Hematopoietic multipotent progenitor cell treated with erythropoietin and hydrocortisone succinate and interleukin-3 and kit ligand, for 15 days (in vitro differentiated cells): ENCODE data around the gene SIL1.
"Not testable (repeated sequence)": the region's sequence is repeated elsewhere in the genome, so short reads cannot be mapped to it uniquely, and the experiment has no call there.

ENCODE experiments used
- DNase-seq: peaks from one replicate; pipeline ENCODE4 v3.0.0-alpha.2; 2015; ENCODE audit warnings: low spot score

Gene SIL1

DNA sequence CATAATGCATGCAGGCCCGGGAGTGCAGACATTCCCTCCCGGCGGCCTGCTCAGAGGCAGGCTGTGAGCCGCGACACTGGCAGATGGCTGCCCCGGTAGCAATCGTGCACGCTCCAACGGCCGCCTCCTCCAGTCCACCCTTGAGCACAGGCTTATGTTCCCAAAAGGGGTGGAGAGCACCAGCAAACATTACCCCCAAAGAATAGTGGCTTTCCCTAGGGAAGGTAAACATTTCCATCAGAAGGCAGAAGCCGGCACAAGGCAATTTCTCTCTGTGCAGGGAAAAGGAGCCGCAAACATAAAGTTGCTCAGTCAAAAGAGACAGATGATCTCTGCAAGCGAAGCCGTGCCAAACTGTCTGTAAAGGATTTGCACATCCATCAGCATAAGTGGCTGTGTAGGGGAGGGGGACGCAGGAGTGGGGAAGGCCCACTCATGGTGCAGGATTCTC, 92.5 kb downstream of the SIL1 start:
- DNase-seq, result no peak

DNA sequence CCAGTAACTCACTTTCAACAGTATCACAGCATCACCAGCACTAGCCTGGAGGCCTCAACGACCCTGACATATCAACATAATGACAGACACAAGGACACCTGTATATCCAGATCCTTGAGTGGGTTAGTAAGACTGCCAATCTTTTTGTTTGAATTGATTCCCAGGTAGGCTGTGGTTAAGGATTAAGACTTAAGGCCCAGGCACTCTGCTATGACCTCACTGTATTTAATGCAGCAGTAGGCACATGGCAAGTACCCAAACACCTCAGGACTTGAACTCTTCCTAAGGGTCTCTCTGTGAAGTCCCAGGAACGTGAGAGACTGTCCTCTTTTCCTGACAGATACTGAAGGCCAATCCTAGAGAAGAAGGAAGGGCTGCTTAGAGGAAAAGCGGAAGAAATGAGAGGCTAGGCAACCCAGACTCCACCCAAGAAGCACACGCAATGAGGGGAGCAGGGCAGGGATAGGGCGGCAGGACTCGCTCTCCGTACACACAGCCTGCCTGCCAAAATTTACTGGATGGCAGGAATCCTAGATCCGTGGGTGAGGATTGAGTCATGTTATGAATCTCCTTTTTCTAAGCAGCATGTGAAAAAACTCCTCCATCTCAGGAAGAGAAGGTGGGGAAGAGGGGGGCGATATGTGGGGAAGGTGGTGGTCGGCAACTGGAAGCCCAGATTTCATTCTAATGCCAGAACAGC, 93.4 kb downstream of the SIL1 start:
- no peak for DNase-seq

DNA sequence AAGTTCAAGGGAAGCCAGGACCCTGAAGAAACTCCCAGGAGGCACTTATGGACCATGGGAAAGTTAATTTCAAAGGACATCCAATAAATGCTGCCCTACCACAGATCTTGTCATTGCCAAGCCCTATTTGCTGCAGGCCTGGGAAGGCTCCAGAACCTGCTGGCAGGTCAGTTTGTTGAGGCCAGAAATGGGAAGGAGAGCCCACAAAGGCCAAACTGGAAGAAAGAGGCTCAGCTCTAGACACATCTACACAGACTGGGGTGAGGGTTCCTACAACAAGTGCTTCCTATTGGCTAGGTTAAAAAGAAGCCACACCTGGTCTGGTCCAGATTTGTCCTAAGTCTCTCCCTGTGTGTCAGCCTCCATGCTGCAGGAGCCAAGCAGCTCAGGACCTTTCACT, 94.4 kb downstream of the SIL1 start:
- DNase-seq, result no peak

DNA sequence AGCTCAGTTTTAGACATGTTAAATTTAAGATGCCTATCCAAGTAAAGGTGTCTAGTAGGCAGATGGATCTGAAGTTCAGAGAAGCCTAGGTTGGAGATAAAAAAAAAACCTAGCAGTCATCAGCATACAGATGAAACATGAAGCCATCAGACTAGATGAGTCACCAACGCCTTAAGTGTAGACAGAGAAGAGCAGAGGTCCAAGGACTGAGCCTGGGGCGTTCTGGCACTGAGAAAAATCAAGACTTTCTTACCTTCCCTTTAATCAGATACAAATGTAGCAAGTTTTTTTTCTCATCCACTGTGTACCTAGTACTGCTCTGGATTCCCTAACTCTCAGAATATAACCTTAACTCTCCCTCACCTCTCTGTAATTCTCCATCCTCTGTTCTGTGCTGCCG, 97.3 kb downstream of the SIL1 start:
- no peak for DNase-seq

DNA sequence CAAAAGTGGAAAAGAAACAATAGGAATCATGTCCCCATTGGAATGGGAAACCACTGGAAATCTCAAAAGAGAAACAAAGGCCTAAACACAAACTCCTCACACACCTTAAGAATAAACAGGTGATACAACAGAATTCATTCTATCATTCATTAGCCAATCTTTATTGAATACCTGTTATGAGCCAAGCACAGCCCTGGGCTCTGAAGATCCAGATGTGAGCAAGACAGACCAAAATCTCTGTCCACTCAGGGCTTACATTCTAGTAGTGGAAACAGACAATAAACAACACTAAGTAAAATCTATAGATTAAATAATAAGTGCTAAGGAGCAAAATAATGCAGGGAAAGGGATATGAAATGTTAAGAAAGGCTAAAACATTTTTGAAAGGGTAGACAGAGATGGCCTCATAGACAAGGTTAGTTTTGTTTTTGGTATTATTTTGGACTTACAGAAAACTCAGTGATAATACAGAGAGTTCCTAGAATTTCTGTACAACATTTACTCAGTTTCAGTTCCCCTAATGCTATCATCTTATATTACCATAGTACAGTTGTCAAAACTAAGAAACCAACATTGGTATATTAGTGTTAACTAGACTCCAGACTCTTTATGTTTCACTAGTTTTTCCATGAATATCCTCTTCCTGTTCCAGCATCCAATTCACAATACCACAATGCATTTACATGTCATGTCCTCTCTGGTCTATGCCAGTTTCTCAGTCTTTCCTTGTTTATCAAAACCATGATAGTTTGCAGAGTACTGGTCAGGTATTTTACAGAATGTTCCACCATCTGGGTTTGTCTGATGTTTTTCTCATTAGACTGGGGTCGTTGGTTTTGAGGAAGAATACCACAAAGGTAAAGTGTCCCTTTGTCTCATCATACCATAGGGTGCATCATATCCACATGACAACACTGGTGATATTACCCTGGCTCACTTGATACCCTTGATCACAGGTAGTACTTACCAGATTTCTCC, 103.7 kb downstream of the SIL1 start:
- no peak for DNase-seq

DNA sequence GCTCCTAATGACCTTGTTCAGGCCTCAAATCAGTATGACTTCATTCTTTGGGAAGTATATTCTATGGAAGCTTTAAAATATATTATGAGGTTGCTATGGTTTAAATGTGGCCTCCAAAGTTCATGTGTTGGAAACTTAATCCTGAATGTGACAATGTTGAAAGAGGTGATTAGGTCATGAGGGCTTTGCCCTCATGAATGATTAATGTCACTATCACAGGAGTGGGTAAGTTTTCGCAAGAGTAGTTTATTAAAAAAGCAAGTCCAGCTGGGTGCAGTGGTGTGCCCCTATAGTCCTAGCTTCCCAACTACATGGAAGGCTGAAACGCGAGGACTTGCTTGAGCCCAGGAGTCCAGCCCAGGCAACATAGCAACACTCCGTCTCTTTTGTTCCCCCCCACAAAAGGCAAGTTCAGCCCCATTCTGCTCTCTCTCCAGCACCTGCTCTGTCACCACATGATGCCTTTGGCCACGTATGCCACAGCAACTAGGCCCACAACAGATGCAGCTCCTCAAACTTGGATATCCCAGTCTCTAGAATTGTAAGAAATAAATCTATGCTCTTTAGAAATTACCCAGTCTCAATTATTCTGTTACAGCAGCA, 105.3 kb downstream of the SIL1 start:
- DNase-seq, result no peak

DNA sequence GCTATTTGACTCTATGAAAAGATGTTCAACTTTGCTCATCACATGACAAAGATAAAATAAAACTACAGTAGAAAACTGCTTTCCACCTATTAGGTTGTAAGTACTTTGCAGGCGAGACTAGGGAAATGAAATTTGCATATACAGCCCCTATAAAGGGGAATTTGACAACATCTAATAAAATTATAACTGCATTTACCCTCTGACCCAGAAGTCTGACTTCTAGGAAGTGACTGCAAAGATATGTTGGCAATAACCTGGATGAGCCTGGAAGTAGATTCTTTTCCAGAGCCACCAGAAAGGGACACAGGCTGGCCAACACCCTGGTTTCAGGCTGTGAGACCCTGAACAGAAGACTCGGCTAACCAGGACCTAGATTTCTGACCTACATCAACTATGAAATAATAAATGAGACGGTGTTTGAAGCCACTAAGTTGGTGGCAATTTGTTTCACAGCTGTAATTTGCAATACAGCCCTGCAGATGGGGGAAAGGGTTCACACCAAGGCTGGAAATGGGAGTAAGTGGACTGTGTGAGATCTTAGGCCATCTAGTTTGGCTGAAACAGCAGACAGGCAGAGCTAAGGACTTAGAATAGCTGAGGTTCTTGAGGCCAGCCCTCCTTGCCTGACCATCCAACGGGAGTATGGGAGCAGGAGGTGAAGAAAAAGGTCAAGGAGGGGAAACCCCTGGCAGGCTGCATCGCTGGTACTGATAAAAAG, 106.6 kb downstream of the SIL1 start:
- no peak for DNase-seq

DNA sequence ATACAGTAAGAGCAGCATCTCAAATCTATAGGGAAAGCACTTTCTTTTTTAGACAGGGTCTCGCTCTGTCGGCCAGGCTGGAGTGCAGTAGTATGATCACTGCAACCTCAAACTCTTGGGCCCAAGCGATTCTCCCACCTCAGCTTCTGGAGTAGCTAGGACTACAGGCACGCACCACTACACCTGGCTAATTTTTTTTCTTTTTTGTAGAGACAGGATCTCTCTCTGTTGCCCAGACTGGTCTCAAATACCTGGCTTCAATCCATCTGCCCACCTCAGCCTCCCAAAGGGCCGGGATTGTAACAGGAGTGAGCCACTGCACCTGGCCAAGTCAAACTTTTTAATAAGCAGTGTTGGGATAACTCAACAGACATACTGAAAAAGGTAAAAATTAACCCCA, 107.6 kb downstream of the SIL1 start:
- DNase-seq, result no peak

DNA sequence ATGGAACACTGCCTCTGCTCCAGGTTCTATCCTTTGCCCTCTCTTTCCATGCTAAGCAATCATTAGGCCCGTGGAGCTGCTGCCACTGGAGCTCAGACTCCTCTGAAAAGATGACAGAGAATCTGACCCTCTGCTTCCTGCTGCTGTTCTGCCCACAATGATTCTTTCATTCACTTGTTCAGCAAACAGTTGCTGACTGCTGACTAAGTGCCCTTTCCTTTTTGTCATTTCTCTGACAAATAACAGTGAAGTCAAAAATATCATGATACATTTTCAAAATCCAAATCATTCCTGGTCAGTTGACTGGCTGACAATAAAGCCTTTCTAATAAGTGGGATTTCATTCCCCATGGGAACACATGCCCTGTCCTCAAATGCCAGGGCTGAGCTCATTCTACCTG, 110.1 kb downstream of the SIL1 start:
- no peak for DNase-seq

DNA sequence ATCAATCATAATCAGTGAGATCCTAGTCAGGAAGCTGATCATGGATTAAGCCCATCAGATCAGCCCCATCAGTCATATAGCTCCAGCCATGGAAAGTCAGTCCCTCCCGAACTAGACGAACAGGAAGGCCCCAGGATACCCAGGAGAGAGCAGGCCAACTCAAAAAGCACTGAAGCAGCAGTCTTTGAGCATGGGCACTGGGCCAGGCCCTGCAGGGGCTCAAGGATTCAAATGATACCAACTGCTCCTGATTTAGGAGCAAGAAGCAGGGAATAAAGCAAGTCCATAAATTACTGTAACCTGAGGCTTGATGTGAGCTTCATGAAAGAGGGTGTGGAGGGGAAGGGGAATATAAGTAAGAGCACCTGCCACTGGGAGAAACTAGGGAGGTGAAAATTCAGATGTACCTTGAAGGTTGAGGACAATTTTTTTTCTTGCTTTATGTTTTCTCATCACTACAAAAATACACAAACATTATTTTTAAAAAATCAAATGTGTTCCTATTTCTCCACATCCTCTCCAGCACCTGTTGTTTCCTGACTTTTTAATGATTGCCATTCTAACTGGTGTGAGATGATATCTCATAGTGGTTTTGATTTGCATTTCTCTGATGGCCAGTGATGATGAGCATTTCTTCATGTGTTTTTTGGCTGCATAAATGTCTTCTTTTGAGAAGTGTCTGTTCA, 115.2 kb downstream of the SIL1 start:
- no peak for DNase-seq

DNA sequence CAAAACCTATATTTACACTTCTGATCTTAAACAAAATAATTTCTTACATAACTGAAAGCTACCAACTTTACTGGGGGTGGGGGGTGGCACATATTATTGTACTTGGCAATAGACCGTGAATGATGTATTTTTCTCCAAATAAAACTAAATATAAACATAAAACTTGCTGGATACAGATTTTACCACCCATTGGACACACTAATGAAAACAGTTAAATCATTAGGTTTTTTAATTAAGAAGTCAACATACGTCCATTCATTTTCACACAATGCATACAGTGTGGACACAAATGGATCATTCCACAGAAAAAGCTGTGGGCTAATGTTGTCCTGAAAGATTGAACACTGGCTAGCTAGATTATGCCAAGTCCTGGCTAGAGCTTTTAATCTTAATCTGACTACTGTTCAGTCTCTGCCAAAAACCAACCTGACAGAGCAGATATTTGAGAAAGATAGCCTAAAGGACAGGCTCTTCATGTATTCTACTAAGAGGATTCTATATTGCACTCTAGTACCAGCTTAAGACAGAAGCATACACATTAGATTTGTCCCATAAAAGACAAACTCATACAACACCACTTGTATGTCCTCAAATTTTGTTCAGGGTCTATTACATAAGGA, 118.1 kb downstream of the SIL1 start:
- DNase-seq, result no peak

DNA sequence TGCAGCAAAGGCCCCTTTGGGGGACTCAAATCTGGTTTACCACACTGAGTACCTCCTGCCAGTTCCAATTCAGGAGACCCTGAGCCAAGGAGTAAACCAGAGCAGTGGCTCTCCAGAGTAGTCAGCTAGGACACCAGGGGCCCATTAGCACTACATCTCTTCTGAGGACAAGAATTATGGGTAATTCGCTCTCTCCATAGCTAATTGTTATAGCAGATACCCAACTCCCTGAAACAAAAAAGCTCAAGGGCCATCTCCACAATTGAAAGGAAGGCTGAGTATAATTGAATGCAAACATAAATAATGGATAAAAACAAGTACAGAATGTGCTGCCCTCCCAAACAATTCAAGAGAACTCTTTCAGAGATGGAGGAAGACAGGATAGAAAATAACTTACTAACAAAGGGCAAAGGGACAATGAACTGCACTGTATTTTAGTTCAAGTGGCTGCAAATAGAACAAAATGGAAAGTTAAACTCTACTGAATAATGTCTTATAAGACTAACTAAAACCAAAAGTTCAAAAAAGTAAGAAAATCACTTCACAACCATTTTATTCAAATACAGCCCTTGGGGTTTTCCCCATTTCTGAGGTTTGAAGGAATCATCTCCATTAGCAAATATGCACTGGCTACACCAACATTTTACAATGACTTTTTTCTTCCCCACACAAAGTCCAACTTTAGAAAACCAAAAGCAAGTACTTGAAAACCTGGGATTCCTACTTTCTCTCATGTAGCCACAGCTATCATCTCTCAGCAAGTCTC, 118.8 kb downstream of the SIL1 start:
- no peak for DNase-seq

DNA sequence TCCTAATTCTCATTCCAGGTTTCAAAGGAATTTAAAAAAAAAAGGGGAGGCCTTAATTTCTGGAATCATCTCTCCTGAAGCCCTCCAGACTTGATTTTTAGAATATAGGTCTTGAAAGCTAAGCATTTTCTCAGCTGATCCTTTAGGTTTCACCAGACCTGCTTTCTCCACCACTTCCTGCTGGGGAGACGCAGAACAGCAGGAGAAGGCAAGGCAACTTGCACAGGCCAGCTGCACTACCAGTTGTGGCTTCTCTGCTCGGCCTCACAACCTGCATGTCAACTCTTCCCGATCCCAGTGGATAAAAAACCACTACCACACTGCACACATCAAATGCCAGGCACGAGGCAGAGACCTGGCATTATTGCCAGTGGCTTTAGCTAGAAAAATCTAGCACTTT, 119.8 kb downstream of the SIL1 start:
- no peak for DNase-seq

DNA sequence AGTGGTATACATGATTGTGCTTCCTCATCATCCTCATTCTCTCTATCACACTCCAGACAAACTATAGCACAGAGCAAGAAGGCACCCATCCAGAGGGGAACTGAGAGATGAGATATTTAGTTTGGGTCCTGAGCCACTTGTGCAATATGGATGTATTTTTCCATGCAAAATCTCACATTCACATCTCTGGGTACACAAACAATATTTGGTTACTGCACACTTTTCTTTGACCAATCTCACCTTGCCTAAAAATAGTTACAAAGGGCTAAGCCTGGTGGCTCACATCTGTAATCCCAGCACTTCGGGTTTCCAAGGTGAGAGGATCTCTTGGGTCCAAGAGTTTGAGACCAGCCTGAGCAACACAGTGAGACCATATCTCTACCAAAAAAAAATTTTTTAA, 120.3 kb downstream of the SIL1 start:
- no peak for DNase-seq

DNA sequence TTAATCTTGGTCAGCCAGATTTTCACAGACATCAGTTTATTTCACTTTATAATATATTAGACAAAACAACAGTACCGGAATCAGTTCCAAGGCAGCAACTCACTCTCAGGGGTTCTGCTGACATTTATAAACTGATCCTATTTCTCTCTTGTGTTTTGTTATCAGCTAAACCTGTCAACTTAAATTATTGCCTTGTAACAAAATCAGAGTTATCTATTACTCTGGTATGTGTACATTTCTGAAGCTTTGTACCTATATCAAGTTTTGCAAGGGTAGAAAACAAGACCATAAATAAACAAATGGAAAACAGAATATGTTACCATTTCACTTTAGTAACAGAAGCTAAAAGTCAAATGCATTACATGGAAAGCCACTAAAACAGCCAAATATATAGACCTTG, 122.1 kb downstream of the SIL1 start:
- DNase-seq, result no peak

DNA sequence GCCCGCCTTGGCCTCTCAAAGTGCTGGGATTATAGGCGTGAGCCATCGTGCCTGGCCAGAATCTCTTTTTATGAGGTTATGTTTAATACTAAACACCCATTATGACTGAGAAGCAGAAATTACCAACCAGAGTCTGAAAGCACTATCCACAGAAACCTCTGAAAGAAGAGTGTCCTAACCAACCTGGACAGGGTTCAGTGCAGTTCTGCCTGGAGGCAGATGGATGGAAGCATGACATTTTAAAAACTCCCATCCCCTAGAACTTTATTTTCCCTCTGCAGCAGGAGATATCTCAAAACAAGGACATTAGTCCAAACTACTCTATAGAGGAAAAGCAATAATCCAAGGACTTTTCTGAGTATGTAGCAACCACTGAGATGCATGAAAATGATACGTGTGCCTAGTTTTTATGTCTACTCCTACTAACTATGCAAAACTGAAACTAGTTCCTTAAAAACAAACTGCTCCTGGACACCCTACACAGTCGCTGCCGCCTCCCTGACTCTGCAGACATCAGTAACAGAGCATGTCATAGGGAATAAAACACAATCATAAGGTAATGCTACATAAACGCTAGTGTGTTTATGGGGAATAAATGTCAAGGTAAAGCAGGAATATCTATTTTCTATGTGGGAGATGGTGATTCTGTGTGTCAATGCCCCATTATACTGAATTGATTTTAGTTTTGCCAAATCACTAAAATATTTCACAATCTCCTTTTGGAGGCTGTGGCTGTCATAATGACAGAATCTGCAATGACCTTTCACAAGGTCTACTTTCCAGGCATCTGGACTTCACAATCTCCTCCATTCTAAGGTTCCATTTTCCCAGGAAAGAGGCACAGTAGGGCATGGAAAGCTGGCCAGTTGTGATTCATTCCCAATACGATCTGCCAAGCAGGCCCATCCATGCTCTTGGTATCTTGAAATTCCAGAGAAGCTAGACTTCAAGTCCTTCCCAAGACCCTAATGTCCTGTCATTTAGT, 122.8 kb downstream of the SIL1 start:
- DNase-seq, result no peak

DNA sequence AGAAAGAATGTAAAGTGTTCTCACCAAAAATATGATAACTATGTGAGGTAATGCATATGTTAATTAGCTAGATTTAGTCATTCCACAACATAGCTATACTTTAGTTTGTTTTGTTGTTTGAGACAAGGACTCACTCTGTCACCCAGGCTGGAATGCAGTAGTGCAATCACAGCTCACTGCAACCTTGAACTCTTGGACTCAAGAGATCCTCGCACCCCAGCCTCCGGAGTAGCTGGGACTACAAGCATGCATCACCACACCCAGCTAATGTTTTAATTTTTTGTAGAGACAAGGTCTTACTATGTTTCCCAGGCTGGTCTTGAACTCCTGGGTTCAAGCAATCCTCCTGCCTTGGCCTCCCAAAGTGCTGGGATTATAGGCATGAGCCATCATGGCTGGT, 124.2 kb downstream of the SIL1 start:
- DNase-seq, result not testable (repeated sequence)

DNA sequence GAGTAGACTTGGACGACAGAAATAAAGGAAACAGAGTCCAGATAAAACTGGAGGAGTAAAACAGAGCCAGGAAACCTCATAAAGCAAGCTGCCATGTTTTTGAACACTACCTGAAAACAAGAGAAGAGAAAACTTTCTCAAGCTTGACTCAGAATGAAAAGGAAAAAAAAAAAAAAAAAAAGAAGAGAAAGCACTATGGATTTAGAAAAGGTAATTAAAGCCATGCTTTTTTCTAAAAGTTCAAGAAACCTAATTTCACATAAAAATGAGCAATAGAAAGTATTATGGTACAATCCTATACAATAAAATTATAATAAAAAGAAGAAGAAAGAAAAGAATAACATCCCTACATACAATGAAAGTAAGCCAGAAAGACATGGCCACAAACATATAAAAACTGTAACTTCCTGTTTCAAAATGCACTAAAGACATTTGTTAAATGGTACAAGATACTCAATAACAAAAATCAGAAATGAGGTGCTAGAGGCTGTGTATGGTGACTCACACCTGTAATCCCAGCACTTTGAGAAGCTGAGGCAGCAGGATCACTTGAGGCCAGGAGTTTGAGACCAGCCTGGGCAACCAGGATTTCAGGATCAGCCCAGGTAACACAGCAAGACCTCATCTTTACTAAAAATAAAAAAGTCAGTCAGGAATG, 129.5 kb downstream of the SIL1 start:
- DNase-seq, result no peak

DNA sequence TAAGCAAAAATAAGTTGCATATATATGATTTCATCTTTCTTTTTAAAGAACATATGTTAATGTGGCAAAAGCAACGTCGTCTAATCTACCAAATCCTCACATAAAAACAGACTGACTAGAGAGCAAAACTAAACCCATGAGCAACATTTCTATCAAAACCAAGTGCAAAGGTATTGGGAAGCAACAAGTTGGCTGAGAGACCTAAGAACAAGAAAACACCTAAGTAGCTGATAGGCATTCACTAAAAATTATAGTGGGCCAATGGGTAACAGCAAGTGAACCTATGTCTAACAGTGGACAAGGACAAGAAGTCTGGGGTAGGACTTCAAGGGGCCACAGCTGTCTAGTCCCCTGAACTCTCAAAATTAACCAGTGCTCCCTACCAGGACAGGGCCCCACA, 130.1 kb downstream of the SIL1 start:
- DNase-seq, result no peak
